Measurements from ENCODE around the gene FOXO3. TPM values are rescaled to one million over a fixed set of nuclear protein-coding genes. Genes with fewer than 3 reads are reported as not detected.

Gene FOXO3
- total and polyA plus RNA-seq, 2 of the 13 experiments (the other 11 are each of a cell fraction or from before 2014, with no cell fraction given), result 16.0 to 22.5 TPM

DNA sequence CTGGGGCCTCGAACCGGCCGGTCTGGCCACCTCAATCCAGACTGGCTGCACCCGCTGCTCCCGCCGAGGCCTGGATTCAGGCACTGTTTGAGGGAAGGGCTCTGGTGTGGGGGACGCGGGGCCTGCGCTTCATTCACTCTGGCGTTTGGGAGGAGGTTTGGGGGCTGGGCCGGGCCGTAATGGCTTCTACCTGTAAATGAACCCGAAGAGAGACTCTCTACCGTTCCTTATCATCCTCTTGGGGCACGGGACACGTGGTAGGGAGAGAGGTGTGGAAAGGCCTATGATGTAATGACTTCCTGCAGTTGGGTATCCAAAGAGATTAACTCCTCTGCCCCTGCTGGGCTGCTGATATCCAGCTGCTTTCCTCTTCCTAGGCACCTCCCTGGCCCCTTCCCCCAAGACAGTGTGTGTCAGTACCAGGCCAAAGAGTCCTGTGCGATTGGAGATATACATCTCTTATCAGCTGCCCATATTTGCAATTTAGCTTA, 1.8 kb downstream of the FOXO3 start (continued):
- TF ChIP-seq TBL1XR1 (IDR thresholded peaks at IDR 0.05; ENCODE audit: borderline replicate concordance, low read length, partially characterized antibody) (no peak), ARID2 (CRISPR knock-in tag; IDR thresholded peaks at IDR 0.05; ENCODE audit: borderline replicate concordance) (no peak), ZNF747 (CRISPR knock-in tag; IDR thresholded peaks at IDR 0.05; ENCODE audit: borderline replicate concordance) (no peak), KLF13 (CRISPR knock-in tag; IDR thresholded peaks at IDR 0.05) (no peak), ZNF501 (CRISPR knock-in tag; IDR thresholded peaks at IDR 0.05) (peak; percentile 77), ZNF720 (CRISPR knock-in tag; IDR thresholded peaks at IDR 0.05) (no peak), KLF11 (CRISPR knock-in tag; IDR thresholded peaks at IDR 0.05) (peak; percentile 53; the same call in 1 of the 2 replicates), KMT2A (CRISPR knock-in tag; IDR thresholded peaks at IDR 0.05) (peak; percentile 65), ZFYVE20 (CRISPR knock-in tag; IDR thresholded peaks at IDR 0.05; ENCODE audit: borderline replicate concordance, low read depth) (no peak), CCDC6 (CRISPR knock-in tag; IDR thresholded peaks at IDR 0.05) (no peak), MIER3 (CRISPR knock-in tag; IDR thresholded peaks at IDR 0.05; ENCODE audit: borderline replicate concordance) (peak; percentile 23; the same call in 1 of the 2 replicates), MED1 (CRISPR knock-in tag; IDR thresholded peaks at IDR 0.05) (peak; percentile 43), ZNF496 (CRISPR knock-in tag; IDR thresholded peaks at IDR 0.05; ENCODE audit: insufficient replicate concordance) (no peak), ZFP82 (CRISPR knock-in tag; IDR thresholded peaks at IDR 0.05; ENCODE audit: borderline replicate concordance) (0 out of 2 replicates have a peak, but pooled peaks have one; percentile 38), ZNF7 (CRISPR knock-in tag; IDR thresholded peaks at IDR 0.05) (no peak), FOSL2 (CRISPR knock-in tag; IDR thresholded peaks at IDR 0.05) (0 out of 2 replicates have a peak, but pooled peaks have one; percentile 33), DPF2 (CRISPR knock-in tag; IDR thresholded peaks at IDR 0.05; ENCODE audit: borderline replicate concordance, low read depth) (no peak), MLLT10 (CRISPR knock-in tag; IDR thresholded peaks at IDR 0.05) (no peak), TAF15 (IDR thresholded peaks at IDR 0.05; ENCODE audit: low read depth, low read length, poor library complexity, severe bottlenecking) (no peak), ZNF296 (CRISPR knock-in tag; conservative IDR thresholded peaks at IDR 0.05) (no peak)
- TF ChIP-seq, protein P1, sequence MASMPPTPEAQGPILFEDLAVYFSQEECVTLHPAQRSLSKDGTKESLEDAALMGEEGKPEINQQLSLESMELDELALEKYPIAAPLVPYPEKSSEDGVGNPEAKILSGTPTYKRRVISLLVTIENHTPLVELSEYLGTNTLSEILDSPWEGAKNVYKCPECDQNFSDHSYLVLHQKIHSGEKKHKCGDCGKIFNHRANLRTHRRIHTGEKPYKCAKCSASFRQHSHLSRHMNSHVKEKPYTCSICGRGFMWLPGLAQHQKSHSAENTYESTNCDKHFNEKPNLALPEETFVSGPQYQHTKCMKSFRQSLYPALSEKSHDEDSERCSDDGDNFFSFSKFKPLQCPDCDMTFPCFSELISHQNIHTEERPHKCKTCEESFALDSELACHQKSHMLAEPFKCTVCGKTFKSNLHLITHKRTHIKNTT (CRISPR knock-in tag; IDR thresholded peaks at IDR 0.05), result no peak
- TF ChIP-seq, protein P2, sequence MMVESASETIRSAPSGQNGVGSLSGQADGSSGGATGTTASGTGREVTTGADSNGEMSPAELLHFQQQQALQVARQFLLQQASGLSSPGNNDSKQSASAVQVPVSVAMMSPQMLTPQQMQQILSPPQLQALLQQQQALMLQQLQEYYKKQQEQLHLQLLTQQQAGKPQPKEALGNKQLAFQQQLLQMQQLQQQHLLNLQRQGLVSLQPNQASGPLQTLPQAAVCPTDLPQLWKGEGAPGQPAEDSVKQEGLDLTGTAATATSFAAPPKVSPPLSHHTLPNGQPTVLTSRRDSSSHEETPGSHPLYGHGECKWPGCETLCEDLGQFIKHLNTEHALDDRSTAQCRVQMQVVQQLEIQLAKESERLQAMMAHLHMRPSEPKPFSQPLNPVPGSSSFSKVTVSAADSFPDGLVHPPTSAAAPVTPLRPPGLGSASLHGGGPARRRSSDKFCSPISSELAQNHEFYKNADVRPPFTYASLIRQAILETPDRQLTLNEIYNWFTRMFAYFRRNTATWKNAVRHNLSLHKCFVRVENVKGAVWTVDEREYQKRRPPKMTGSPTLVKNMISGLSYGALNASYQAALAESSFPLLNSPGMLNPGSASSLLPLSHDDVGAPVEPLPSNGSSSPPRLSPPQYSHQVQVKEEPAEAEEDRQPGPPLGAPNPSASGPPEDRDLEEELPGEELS (CRISPR knock-in tag; IDR thresholded peaks at IDR 0.05), result peak; percentile 50
- TF ChIP-seq, protein P3, sequence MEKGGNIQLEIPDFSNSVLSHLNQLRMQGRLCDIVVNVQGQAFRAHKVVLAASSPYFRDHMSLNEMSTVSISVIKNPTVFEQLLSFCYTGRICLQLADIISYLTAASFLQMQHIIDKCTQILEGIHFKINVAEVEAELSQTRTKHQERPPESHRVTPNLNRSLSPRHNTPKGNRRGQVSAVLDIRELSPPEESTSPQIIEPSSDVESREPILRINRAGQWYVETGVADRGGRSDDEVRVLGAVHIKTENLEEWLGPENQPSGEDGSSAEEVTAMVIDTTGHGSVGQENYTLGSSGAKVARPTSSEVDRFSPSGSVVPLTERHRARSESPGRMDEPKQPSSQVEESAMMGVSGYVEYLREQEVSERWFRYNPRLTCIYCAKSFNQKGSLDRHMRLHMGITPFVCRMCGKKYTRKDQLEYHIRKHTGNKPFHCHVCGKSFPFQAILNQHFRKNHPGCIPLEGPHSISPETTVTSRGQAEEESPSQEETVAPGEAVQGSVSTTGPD (CRISPR knock-in tag; IDR thresholded peaks at IDR 0.05), result no peak
- TF ChIP-seq, protein P4, sequence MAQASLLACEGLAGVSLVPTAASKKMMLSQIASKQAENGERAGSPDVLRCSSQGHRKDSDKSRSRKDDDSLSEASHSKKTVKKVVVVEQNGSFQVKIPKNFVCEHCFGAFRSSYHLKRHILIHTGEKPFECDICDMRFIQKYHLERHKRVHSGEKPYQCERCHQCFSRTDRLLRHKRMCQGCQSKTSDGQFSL (CRISPR knock-in tag; IDR thresholded peaks at IDR 0.05), result no peak
- TF ChIP-seq, protein P5, sequence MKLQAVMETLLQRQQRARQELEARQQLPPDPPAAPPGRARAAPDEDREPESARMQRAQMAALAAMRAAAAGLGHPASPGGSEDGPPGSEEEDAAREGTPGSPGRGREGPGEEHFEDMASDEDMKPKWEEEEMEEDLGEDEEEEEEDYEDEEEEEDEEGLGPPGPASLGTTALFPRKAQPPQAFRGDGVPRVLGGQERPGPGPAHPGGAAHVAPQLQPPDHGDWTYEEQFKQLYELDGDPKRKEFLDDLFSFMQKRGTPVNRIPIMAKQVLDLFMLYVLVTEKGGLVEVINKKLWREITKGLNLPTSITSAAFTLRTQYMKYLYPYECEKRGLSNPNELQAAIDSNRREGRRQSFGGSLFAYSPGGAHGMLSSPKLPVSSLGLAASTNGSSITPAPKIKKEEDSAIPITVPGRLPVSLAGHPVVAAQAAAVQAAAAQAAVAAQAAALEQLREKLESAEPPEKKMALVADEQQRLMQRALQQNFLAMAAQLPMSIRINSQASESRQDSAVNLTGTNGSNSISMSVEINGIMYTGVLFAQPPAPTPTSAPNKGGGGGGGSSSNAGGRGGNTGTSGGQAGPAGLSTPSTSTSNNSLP (IDR thresholded peaks at IDR 0.05; ENCODE audit: low read depth, low read length), result 0 out of 2 replicates have a peak, but pooled peaks have one; percentile 12
